H1 (cell line): ENCODE data around the gene UCP2. TPM values are rescaled to one million over a fixed set of nuclear protein-coding genes. Genes with fewer than 3 reads are reported as not detected.

Experiments
- CTCF ChIA-PET: fragments of 300-600 bp; sonication (Branson Sonifier 250); formaldehyde crosslinking; loops from one replicate; lab custom pipeline; 2021; ENCODE audit not compliant: partially characterized antibody; lab: Charles Lee
- POLR2A ChIA-PET: fragments of 300-600 bp; sonication (Branson Sonifier 250); formaldehyde crosslinking; loops from one replicate; lab custom pipeline; 2021; ENCODE audit warnings: inconsistent platforms; ENCODE audit not compliant: partially characterized antibody; lab: Charles Lee
- DNase-seq, 2 experiments: peaks; one replicate each; pipeline versions ENCODE4 v3.0.0 to v3.0.0-alpha.2; 2010 to 2022; ENCODE audit warnings: low spot score in 2 of 2, low read depth in 1 of 2, mixed read lengths in 1 of 2
- FAIRE-seq: peaks from 2 replicates; lab custom pipeline; 2011; peaks lifted over from hg19 to GRCh38; lab: Jason Lieb, UNC
- H2AFZ ChIP-seq: 2 replicates; pipeline ENCODE4 v1.8.1; 2012; ENCODE audit warnings: low read length, inconsistent platforms
- H2AK5ac ChIP-seq: 2 replicates; pipeline ENCODE4 v1.6.1; 2013; ENCODE audit warnings: low read depth, low read length
- H2BK120ac ChIP-seq: replicated peaks from 2 replicates; pipeline ENCODE3; 2013; ENCODE audit warnings: low read depth, low read length, inconsistent platforms
- H2BK12ac ChIP-seq: 2 replicates; pipeline ENCODE4 v1.6.1; 2013; ENCODE audit warnings: low read depth, low read length
- H2BK15ac ChIP-seq: 2 replicates; pipeline ENCODE4 v1.6.1; 2013; ENCODE audit warnings: low read length
- H2BK20ac ChIP-seq: 2 replicates; pipeline ENCODE4 v1.6.1; 2013; ENCODE audit warnings: low read length
- H2BK5ac ChIP-seq: 2 replicates; pipeline ENCODE4 v1.6.1; 2013; ENCODE audit warnings: low read depth, low read length
- H3K14ac ChIP-seq: 2 replicates; pipeline ENCODE4 v1.6.1; 2013; ENCODE audit warnings: inconsistent platforms; ENCODE audit not compliant: insufficient read length
- H3K18ac ChIP-seq: 2 replicates; pipeline ENCODE4 v1.6.1; 2013; ENCODE audit warnings: low read length; ENCODE audit errors: extremely low read depth
- H3K23ac ChIP-seq: 2 replicates; pipeline ENCODE4 v1.6.1; 2013; ENCODE audit warnings: inconsistent platforms; ENCODE audit not compliant: insufficient read length
- H3K23me2 ChIP-seq: 2 replicates; pipeline ENCODE4 v1.6.1; 2013; ENCODE audit warnings: low read depth, low read length
- H3K27ac ChIP-seq: 2 replicates; pipeline ENCODE4 v1.6.1; 2011; ENCODE audit warnings: low read depth, low read length, inconsistent platforms
- H3K27me3 ChIP-seq, 4 experiments: replicated peaks in 1 of 4; 1 replicate in 1 of 4; 2 replicates in 3 of 4; pipeline versions ENCODE4 v1.6.1 to v1.8.1; 2011 to 2013; ENCODE audit warnings: low read length in 3 of 4, mild to moderate bottlenecking in 3 of 4, inconsistent platforms in 2 of 4, mixed read lengths in 2 of 4, moderate library complexity in 1 of 4; ENCODE audit not compliant: control insufficient read depth in 3 of 4, insufficient read depth in 3 of 4; ENCODE audit errors: extremely low read depth in 1 of 4
- H3K36me3 ChIP-seq, 4 experiments: 2 replicates each; pipeline versions ENCODE4 v1.6.1 to v1.8.1; 2011 to 2013; ENCODE audit warnings: mild to moderate bottlenecking in 4 of 4, low read length in 3 of 4, moderate library complexity in 2 of 4, control low read depth in 1 of 4, inconsistent platforms in 1 of 4; ENCODE audit not compliant: insufficient read depth in 4 of 4, control insufficient read depth in 2 of 4
- H3K4ac ChIP-seq: replicated peaks from 2 replicates; pipeline ENCODE3; 2013; ENCODE audit warnings: low read length, low read depth, mixed read lengths, inconsistent platforms; ENCODE audit not compliant: insufficient read length
- H3K4me1 ChIP-seq, 4 experiments: replicated peaks in 1 of 4; 1 replicate in 1 of 4; 2 replicates in 3 of 4; pipeline versions ENCODE4 v1.6.1 to v1.8.1; 2011 to 2013; ENCODE audit warnings: low read length in 3 of 4, inconsistent platforms in 2 of 4, mixed read lengths in 1 of 4; ENCODE audit not compliant: insufficient read depth in 4 of 4, control insufficient read depth in 3 of 4
- H3K4me2 ChIP-seq, 2 experiments: 2 replicates each; pipeline versions ENCODE4 v1.6.1 to v1.8.1; 2011 to 2013; ENCODE audit warnings: low read depth in 2 of 2, low read length in 2 of 2, control low read depth in 1 of 2, inconsistent platforms in 1 of 2, mild to moderate bottlenecking in 1 of 2; ENCODE audit not compliant: insufficient read depth in 1 of 2
- H3K4me3 ChIP-seq, 4 experiments: fragments of 200-600, 300-600 bp in 1 of 4; sonication (generic), shearing (Covaris generic), sonication (Bioruptor Twin) in 1 of 4; 2 replicates each; pipeline versions ENCODE4 v1.5.1 to v1.8.1; 2011 to 2016; ENCODE audit warnings: low read length in 4 of 4, low read depth in 3 of 4, control low read depth in 2 of 4, inconsistent platforms in 2 of 4, mild to moderate bottlenecking in 2 of 4, mixed read lengths in 1 of 4, moderate library complexity in 1 of 4; ENCODE audit not compliant: insufficient read depth in 2 of 4; ENCODE audit errors: extremely low read depth in 1 of 4
- H3K56ac ChIP-seq: replicated peaks from 2 replicates; pipeline ENCODE3; 2013; ENCODE audit warnings: low read depth, mild to moderate bottlenecking, mixed read lengths, low read length, inconsistent platforms; ENCODE audit not compliant: insufficient read length
- H3K79me1 ChIP-seq: 2 replicates; pipeline ENCODE4 v1.6.1; 2013; ENCODE audit warnings: low read depth, low read length, control low read depth
- H3K79me2 ChIP-seq, 2 experiments: 2 replicates each; pipeline versions ENCODE4 v1.6.1 to v1.8.1; 2012 to 2013; ENCODE audit warnings: low read length in 2 of 2, mild to moderate bottlenecking in 2 of 2, inconsistent platforms in 1 of 2; ENCODE audit not compliant: insufficient read depth in 2 of 2, control insufficient read depth in 1 of 2
- H3K9ac ChIP-seq, 4 experiments: replicated peaks in 1 of 4; 1 replicate in 1 of 4; 2 replicates in 3 of 4; pipeline versions ENCODE4 v1.6.1 to v1.8.1; 2011 to 2013; ENCODE audit warnings: low read depth in 3 of 4, low read length in 3 of 4, control low read depth in 2 of 4, mild to moderate bottlenecking in 2 of 4, moderate library complexity in 2 of 4, inconsistent platforms in 1 of 4; ENCODE audit errors: extremely low read depth in 1 of 4
- H3K9me3 ChIP-seq, 2 experiments: 2 replicates each; pipeline versions ENCODE4 v1.6.1 to v1.8.1; 2012 to 2013; ENCODE audit warnings: mild to moderate bottlenecking in 2 of 2, moderate library complexity in 2 of 2, control low read depth in 1 of 2, inconsistent platforms in 1 of 2, low read depth in 1 of 2, low read length in 1 of 2, mixed read lengths in 1 of 2; ENCODE audit not compliant: insufficient read depth in 2 of 2
- H4K20me1 ChIP-seq, 2 experiments: replicated peaks in 1 of 2; 2 replicates each; pipeline versions ENCODE3 to v1.8.1; 2011 to 2013; ENCODE audit warnings: inconsistent platforms in 2 of 2, low read length in 2 of 2, mild to moderate bottlenecking in 1 of 2; ENCODE audit not compliant: insufficient read depth in 2 of 2, control insufficient read depth in 1 of 2
- H4K5ac ChIP-seq: 2 replicates; pipeline ENCODE4 v1.6.1; 2013; ENCODE audit warnings: low read length, low read depth, mixed read lengths, inconsistent platforms; ENCODE audit not compliant: insufficient read length
- H4K8ac ChIP-seq: 2 replicates; pipeline ENCODE4 v1.8.0; 2013; ENCODE audit warnings: mild to moderate bottlenecking, moderate library complexity, low read length, inconsistent platforms; ENCODE audit not compliant: insufficient read depth; ENCODE audit errors: extremely low read depth
- H4K91ac ChIP-seq: replicated peaks from 2 replicates; pipeline ENCODE3; 2013; ENCODE audit warnings: low read length, mixed read lengths, inconsistent platforms; ENCODE audit not compliant: insufficient read length
- BACH1 ChIP-seq: IDR thresholded peaks from 2 replicates; pipeline ENCODE4 v1.6.1; 2012; ENCODE audit warnings: low read length, improper control_type of control experiment
- BRCA1 ChIP-seq: IDR thresholded peaks from 2 replicates; pipeline ENCODE4 v1.6.1; 2012; ENCODE audit warnings: low read depth, low read length, improper control_type of control experiment
- CBX5 ChIP-seq: fragments of 300-800, 300-1000 bp; sonication (generic); IDR thresholded peaks from 2 replicates; pipeline ENCODE4 v1.7.1; 2016; ENCODE audit warnings: antibody characterized with exemption, low read length, low read depth
- CHD1 ChIP-seq: IDR thresholded peaks from 2 replicates; pipeline ENCODE4 v1.6.1; 2012; ENCODE audit warnings: low read depth, low read length, improper control_type of control experiment
- EP300 ChIP-seq, 2 experiments: IDR thresholded peaks; 1 replicate in 1 of 2; 2 replicates in 1 of 2; pipeline ENCODE4 v1.6.1; 2011 to 2012; ENCODE audit warnings: low read depth in 2 of 2, low read length in 2 of 2, mild to moderate bottlenecking in 2 of 2, borderline replicate concordance in 1 of 2, inconsistent platforms in 1 of 2, moderate library complexity in 1 of 2
- RBBP5 ChIP-seq: IDR thresholded peaks from 2 replicates; pipeline ENCODE4 v1.7.1; 2012; ENCODE audit warnings: low read depth, mild to moderate bottlenecking, inconsistent platforms, low read length, moderate library complexity, borderline replicate concordance
- SIX5 ChIP-seq: IDR thresholded peaks from 2 replicates; pipeline ENCODE4 v1.6.1; 2011; ENCODE audit warnings: mild to moderate bottlenecking, low read depth, low read length
- SP4 ChIP-seq: IDR thresholded peaks from 2 replicates; pipeline ENCODE4 v1.6.1; 2012; ENCODE audit warnings: low read length, inconsistent platforms
- SRF ChIP-seq: IDR thresholded peaks from 2 replicates; pipeline ENCODE4 v1.6.1; 2011; ENCODE audit warnings: mild to moderate bottlenecking, low read depth, low read length, moderate library complexity
- TBP ChIP-seq: IDR thresholded peaks from 2 replicates; pipeline ENCODE4 v1.6.1; 2011; ENCODE audit warnings: low read depth, low read length, improper control_type of control experiment
- WGBS, 2 experiments: shearing (Covaris generic) in 1 of 2; methylation state at CpG; one replicate each; pipeline versions ENCODE4 v1.1.6 to v1.1.7; 2013 to 2015; ENCODE audit warnings: low lambda C conversion rate in 2 of 2, mixed read lengths in 2 of 2, inconsistent platforms in 1 of 2, low coverage in 1 of 2, missing lambda C conversion rate in 1 of 2; ENCODE audit not compliant: insufficient replicate concordance in 2 of 2, insufficient coverage in 1 of 2, insufficient read length in 1 of 2; ENCODE audit errors: extremely low coverage in 1 of 2, missing lambda C conversion rate in 1 of 2; 5-methylcytosine and 5-hydroxymethylcytosine counted together
- polyA plus RNA-seq, 7 experiments: library from polyadenylated mRNA; depleted of rRNA in 3 of 7; stranded (reverse) in 5 of 7; unstranded in 2 of 7; fragments of >200 nt in 5 of 7; fragments of 200-250 nt in 2 of 7; gene quantifications; 1 replicate in 5 of 7; 2 replicates in 1 of 7; 4 replicates in 1 of 7; pipeline versions ENCODE4 v1.2.1 to v1.2.3, GENCODE V29; 2011 to 2013; ENCODE audit warnings: missing spikeins in 2 of 7, mixed read lengths in 2 of 7
- total RNA-seq: library from RNA; stranded (reverse); fragmentation: NEBNext Ultra II Directional; extraction: Animal tissue kit (Norgen Biotek cat#: 25700); gene quantifications from 2 replicates; pipeline ENCODE4 v1.2.1, GENCODE V29; 2021
- TF ChIP-seq, protein P1 (sequence below): IDR thresholded peaks from 2 replicates; pipeline ENCODE4 v1.6.1; 2012; ENCODE audit warnings: low read length, inconsistent platforms
- TF ChIP-seq, protein P2 (sequence below): IDR thresholded peaks from 2 replicates; pipeline ENCODE4 v1.6.1; 2011; ENCODE audit warnings: low read depth, mild to moderate bottlenecking, low read length; ENCODE audit not compliant: insufficient read depth

Gene UCP2
- total and polyA plus RNA-seq, 2 of the 8 experiments (the other 6 are each of a cell fraction or from before 2014, with no cell fraction given), result 46.2 to 55.2 TPM

DNA sequence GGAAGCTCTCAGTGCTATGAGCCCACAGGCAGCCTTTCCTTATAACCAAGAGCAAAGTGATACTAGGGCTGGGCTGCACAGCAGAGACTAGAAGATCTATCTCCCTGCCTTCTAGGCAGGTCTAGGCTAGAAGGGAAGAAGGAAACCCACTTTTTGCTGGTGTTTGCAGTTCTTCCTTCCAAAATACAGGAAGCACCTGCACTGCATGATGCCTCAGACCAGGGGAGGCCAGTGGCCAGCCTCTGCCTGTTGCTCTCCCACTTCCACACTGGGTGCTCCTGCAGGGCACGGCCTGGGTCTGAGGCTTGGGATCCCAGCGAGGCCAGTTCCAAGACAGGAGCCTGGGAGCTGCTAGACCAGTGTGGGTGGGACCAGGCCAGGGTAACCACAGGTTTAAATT, 32.2 kb upstream of the UCP2 start:
- H4K91ac ChIP-seq, result no peak overlapping the region
- no peak overlapping the region for H4K8ac ChIP-seq
- no peak overlapping the region for H2AFZ ChIP-seq
- no peak overlapping the region for H2BK12ac ChIP-seq
- no peaks in the 10 kb centered on the region; the same call in 1 of the 2 replicates for H3K79me1 ChIP-seq
- DNase-seq (no peak), FAIRE-seq (no peak)
- peaks cover 0 to 3% of the 10 kb centered on the region in 2 experiments for H4K20me1 ChIP-seq
- H3K4me1 ChIP-seq, result no peaks in the 10 kb centered on the region
- 79% methylated on average over 2 of the region's 2 CpGs; no CpG with 5 or more reads in 1 of the 2 experiments for WGBS, 2 experiments
- no peak overlapping the region for H2BK15ac ChIP-seq
- no peak overlapping the region for H3K18ac ChIP-seq
- H3K56ac ChIP-seq, result no peak overlapping the region
- H2BK5ac ChIP-seq, result no peak overlapping the region
- H2AK5ac ChIP-seq, result no peak overlapping the region
- H3K14ac ChIP-seq, result no peak overlapping the region
- H3K23ac ChIP-seq, result no peak overlapping the region
- H3K9me3 ChIP-seq, result no peaks in the 10 kb centered on the region
- peaks cover 0 to 2% (median 0%) of the 10 kb centered on the region in 4 experiments; a peak in 1 of 8 replicates for H3K36me3 ChIP-seq
- H3K79me2 ChIP-seq, result no peaks in the 10 kb centered on the region
- CTCF ChIA-PET, result interaction anchor here (1.1 kb wide), 1 partner anchor 11 kb away, joined by 3 read pairs; no protein-coding TSS in a partner anchor
- H3K4ac ChIP-seq, result no peak overlapping the region
- H3K27ac ChIP-seq, result no peak overlapping the region
- H3K23me2 ChIP-seq, result no peaks in the 10 kb centered on the region
- POLR2A ChIA-PET, result interaction anchor here (0.8 to 1.7 kb wide), 3 partner anchors 9 to 36 kb away, joined by 3 to 5 read pairs (median 3); partner anchors contain the start of gene UCP2
- H3K27me3 ChIP-seq, result no peaks in the 10 kb centered on the region
- H3K4me3 ChIP-seq, result no peak overlapping the region
- H3K9ac ChIP-seq, result no peak overlapping the region
- H2BK120ac ChIP-seq, result no peak overlapping the region
- no peak overlapping the region for H4K5ac ChIP-seq
- H2BK20ac ChIP-seq, result no peak overlapping the region
- H3K4me2 ChIP-seq, result no peak overlapping the region
- TF ChIP-seq, protein P1, sequence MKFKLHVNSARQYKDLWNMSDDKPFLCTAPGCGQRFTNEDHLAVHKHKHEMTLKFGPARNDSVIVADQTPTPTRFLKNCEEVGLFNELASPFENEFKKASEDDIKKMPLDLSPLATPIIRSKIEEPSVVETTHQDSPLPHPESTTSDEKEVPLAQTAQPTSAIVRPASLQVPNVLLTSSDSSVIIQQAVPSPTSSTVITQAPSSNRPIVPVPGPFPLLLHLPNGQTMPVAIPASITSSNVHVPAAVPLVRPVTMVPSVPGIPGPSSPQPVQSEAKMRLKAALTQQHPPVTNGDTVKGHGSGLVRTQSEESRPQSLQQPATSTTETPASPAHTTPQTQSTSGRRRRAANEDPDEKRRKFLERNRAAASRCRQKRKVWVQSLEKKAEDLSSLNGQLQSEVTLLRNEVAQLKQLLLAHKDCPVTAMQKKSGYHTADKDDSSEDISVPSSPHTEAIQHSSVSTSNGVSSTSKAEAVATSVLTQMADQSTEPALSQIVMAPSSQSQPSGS, result no peak
- TF ChIP-seq CHD1 (no peak), EP300 (IDR thresholded peaks at IDR 0.05; ENCODE audit: borderline replicate concordance in 1 of 2, low read depth in 2 of 2, low read length in 2 of 2) (no peak), RBBP5 (no peak), SP4 (no peak), BRCA1 (no peak), SRF (no peak), TBP (no peak), SIX5 (no peak), CBX5 (no peak), BACH1 (no peak)
- TF ChIP-seq, protein P2, sequence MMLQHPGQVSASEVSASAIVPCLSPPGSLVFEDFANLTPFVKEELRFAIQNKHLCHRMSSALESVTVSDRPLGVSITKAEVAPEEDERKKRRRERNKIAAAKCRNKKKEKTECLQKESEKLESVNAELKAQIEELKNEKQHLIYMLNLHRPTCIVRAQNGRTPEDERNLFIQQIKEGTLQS, result no peak
